HG03565 (cell line): ENCODE results near the gene RPA3.
"Not testable (repeated sequence)": the region's sequence is repeated elsewhere in the genome, so short reads cannot be mapped to it uniquely, and the experiment has no call there.

ENCODE experiments used
- ATAC-seq: cut with Tn5 transposase; IDR thresholded peaks from one replicate; pipeline ENCODE4 v1.9.1; 2021; ENCODE audit warnings: mild to moderate bottlenecking, moderate library complexity; ENCODE audit not compliant: unreplicated experiment

Gene RPA3

DNA sequence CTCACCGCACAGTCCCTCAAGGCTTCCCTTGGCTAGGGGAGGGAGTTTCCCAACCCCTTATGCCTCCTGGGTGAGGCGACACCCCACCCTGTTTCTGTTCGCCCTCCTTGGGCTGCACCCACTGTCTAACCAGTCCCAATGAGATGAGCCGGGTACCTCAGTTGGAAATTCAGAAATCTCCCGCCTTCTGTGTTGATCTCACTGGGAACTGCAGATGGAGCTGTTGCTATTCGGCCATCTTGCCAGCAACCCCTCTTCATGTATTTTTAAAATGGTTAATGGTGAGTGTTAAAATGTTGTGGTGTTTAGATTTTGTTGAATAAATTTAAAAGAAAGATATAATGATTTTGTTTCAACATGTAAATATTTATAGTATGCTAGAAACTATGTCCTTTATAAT is 55.9 kb downstream of the RPA3 start:
- ATAC-seq, result no peak

- ATAC-seq, result not testable (repeated sequence)
Measured at GRCh38 chr7:7656459-7656858, 61.9 kb downstream of the RPA3 start.

DNA sequence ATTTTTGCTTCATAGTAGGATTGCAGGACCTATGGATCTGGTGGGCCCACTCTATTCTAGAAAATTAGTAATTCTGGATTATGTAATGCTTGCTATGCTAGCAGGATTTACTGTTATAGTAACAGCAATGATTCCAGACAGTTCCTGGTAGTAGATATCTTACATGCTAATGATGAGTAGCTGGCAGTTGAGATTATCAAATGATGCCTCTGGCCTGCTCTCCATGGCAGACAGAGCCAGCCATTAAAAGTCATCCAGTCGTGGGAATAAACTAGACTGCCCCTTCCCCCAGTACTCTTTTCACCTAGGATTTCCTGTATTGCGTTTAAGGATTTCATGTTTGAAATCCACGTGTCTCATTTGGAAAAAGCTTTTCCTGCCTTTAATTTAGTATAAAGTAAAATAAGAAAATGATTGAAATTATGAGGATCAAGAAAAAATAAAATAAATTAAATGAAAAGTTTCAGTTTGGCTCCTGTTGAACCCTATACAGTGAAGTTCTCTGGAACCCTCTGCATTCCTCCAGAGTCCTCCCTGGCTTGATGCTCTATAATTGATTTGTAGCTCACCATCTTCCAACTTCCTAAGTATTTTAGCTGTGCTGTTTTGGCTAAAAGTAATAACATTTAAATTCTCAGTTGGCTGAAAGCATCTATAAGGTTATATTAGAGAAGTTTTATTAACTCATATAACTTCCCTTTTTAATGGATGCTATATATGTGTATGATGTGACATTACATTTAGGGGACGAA is 63.3 kb downstream of the RPA3 start:
- ATAC-seq, result no peak

- no peak for ATAC-seq
Measured at GRCh38 chr7:7653593-7654187, 64.7 kb downstream of the RPA3 start.

DNA sequence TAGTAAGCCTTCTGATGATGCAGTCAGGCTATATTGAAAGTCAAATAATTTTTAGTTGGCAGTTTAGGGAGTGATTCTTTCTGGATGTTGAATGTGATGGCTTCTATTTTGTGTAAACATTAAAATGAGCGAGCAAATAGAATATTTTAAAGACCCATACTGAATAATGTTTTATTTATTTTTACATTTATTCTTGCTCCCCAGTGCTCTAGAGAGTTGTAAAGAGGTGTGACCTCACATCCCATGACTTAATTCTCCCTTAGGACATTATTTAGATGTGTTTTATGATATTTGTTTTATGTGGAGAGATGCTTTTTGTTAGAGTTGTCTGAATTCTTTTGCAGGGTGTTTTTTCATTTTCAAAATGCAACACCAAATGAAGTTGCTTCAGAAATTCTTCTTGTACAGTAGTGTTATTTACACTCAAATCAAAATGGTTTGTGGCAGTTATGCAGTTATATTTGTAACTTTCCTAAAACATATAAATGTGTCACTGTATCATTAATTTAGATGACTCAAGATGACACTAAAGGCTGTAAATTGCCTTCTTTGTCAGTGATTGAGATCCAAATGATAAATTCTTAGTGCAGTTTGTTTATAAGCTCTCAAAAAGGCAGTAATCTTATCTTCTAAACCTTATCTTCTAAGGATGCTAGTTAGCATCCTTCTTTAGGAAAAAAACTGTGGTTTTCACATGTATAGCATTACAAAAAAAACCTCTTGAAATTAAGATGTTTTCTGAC is 65.4 kb downstream of the RPA3 start:
- ATAC-seq, result no peak

DNA sequence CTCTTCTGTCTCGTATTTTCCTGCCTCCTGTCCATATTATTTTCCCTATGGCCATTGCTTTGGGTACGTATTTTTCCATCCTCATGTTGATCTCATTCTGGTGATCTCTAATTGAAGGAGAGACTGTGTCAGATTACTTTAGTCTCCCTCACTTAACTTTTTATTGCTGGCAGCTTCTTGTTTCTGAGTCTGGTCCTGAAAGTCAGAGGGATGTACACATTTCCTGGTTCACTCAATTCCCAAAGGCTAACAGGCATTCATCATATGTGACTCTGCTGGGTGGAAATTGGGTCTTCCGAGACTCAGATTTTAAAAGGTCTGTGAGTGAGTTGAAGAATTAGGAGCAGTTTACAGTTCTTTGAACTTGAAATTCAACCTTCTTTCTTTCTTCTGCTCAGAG is 66.9 kb downstream of the RPA3 start:
- no peak for ATAC-seq

GRCh38 chr7:7650682-7651206 is 67.7 kb downstream of the RPA3 start:
- ATAC-seq, result no peak

DNA sequence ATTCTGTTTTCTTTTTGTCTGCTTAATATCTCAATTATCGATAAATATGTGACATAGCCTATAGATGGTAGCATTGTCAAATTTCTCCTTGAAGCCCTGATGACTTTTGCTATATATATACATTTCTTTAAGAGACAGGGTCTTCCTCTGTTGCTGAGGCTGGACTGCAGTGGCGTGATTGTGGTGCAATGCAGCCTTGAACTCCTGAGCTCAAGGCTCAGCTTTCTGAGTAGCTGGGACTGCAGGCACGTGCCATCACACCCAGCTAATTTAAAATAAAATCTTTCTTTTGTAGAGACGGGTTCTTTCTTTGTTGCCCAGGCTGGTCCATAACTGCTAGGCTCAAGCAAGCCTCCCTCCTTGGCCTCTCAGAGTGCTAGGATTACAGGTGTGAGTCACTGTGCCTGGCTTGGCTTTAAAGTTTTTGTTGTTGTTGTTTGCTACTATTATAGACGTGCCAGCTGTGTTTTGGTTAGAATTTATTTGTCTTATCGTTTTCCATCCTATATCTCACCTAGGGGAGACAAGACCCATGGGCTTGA is 70.8 kb downstream of the RPA3 start:
- ATAC-seq, result no peak

DNA sequence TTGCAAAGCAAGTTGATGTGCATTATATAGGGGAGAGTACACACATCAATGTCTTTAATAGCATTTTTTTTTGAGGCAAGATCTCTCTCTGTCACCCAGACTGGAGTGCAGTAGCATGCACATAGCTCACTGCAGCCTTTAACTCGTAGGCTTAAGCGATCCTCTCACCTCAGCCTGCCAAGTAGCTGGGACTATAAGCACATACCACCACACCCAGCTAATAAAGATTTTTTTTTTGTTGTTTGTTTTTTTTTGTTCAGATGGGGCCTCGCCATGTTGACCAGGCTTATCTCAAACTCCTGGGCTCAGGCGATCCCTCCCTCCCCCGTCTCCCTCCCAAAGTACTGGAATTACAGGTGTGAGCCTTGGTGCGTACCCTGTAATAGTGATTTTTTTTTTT is 76.3 kb downstream of the RPA3 start:
- ATAC-seq, result no peak

- ATAC-seq, result peak; percentile 4
Measured at GRCh38 chr7:7641129-7641663, 77.2 kb downstream of the RPA3 start.

DNA sequence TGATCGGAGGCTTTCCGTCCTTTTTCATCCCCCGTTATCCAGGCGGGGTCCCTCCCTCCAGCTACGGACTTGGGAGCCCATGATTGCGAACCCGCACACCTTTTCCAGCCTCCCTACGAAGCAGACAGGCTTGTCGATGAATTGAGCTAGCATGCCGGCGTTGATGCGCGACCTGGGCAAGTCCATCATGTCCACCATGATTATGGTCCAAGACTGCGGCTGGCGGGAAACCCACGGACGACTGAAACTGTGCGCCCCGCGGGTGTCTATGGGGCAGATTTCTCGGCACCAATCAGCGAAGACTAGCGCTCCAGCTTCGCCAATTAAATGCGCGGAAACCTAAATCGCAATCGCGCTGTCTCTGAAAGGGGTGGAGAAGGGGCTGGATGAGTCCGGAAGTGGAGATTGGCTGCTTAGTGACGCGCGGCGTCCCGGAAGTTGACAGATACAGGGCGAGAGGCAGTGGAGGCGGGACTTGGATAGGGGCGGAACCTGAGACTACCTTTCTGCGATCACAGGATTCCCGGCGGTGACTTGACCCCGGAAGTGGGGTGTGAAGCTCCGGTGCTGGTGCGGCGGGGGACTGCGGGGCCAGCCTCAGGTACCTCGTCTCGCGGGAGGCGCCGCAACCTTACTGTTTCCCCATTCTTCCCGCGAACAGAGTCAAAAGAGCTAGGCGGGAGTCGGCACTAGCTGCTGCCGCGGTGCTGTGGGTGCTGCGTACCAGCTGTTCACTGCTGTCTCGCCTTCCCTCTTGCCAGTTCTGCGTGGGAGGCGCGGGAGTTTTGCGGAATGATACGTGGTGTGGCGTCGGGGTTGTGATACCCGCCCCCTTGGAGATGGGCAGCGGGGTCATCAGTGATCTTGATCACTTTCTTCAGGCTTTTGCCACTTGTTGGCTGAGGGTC is 77.9 kb downstream of the RPA3 start, which contains the start of gene UMAD1:
UMAD1 (plus strand) TSS at position 532 of the 908 bp plus-strand sequence. CDS start 32,620 bp downstream, outside the sequence.
- peak; percentile 97 for ATAC-seq

DNA sequence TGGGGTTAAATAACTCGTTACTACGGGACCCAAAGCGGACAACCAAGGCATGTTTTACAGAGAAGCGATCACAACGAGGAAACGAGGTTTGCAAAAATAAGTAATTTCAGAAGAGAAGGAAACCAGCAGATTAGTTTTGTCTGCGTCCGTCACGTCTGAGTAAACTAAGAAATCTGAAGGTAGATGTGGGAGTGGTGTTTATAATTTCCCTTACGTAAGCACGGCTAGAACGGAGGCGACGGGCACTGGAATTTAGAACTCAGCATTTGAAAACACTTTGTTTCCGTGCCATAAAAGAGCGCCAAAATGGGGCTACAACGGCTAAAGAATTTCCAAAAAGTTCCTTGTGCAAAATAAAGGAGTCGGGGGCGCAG is 78.6 kb downstream of the RPA3 start:
- ATAC-seq, result no peak

- ATAC-seq, result no peak
Measured at GRCh38 chr7:7639421-7639820, 79.0 kb downstream of the RPA3 start.

GRCh38 chr7:7630626-7631329 is 87.6 kb downstream of the RPA3 start:
- ATAC-seq, result no peak

GRCh38 chr7:7628476-7628875 is 89.9 kb downstream of the RPA3 start:
- ATAC-seq, result no peak

DNA sequence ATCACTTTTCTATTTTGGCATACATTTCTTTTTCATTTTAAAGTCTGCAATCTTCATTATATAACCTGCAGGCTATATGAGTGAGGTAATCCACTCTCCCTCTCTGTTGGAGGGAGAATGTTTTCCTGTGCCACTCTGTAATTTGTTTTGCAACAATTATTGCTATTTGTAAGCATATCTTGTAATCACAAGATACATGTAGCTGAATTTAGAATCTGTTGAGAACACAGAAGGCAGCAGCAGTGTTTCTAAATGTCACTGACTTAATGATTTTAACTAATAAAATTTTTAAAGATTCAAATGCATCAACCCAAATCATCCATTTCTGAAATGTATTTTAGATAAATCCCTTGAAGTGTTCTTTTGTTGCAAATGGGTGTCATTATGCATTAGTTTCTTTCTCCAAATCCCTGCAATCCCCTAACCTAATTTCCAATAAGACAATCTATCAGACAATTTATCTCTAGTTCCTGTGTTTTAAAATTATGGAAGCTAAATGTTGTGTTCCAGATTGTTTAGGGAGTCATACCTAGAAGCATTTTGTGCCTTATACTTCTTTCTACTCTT is 97.7 kb downstream of the RPA3 start:
- ATAC-seq, result no peak

- ATAC-seq, result no peak
Measured at GRCh38 chr7:7620236-7620635, 98.2 kb downstream of the RPA3 start.

DNA sequence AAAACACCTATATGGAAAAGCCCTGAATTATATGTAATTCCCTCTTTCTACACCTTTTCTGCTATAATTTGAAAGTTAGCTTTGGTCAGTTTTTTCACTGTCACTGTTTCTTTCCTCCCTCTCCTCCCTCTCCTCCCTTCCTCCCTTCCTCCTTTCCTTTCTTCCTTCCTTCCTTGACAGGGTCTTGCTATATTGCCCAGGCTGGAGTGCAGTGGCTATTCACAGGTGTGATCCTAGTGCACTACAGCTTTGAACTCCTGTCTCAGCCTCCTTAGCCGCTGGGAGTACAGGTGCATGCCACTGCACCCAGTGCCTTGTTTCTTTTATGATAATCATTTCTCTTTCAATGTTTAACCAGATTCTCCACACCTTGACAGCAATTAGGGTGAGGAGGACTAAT is 100.0 kb downstream of the RPA3 start:
- no peak for ATAC-seq

- no peak for ATAC-seq
Measured at GRCh38 chr7:7617550-7617949, 100.9 kb downstream of the RPA3 start.
